GM19438 (cell line): ENCODE data around the gene PITPNM3.

Source experiments
- ATAC-seq: cut with Tn5 transposase; IDR thresholded peaks from one replicate; pipeline ENCODE4 v1.9.1; 2021; ENCODE audit warnings: low read depth; ENCODE audit not compliant: unreplicated experiment

The PITPNM3 gene

GRCh38 chr17:6465206-6466003 is 91.0 kb downstream of the PITPNM3 start:
- ATAC-seq = no peak

- ATAC-seq = no peak
Observed at GRCh38 chr17:6464446-6465041, 91.8 kb downstream of the PITPNM3 start.

GRCh38 chr17:6463616-6464445 is 92.5 kb downstream of the PITPNM3 start:
- no peak for ATAC-seq

GRCh38 chr17:6462692-6463091 is 93.7 kb downstream of the PITPNM3 start:
- ATAC-seq = no peak

GRCh38 chr17:6461792-6462524 is 94.4 kb downstream of the PITPNM3 start:
- ATAC-seq = no peak

GRCh38 chr17:6461246-6461645 is 95.1 kb downstream of the PITPNM3 start:
- ATAC-seq = no peak

- ATAC-seq = no peak
Observed at GRCh38 chr17:6460531-6461161, 95.7 kb downstream of the PITPNM3 start.

GRCh38 chr17:6458460-6458950 is 97.8 kb downstream of the PITPNM3 start:
- ATAC-seq = no peak

- ATAC-seq = no peak
Observed at GRCh38 chr17:6457688-6458459, 98.5 kb downstream of the PITPNM3 start.

- no peak for ATAC-seq
Observed at GRCh38 chr17:6456914-6457687, 99.3 kb downstream of the PITPNM3 start.

GRCh38 chr17:6456321-6456720 is 100.0 kb downstream of the PITPNM3 start:
- no peak for ATAC-seq

GRCh38 chr17:6455321-6455705 is 101.0 kb downstream of the PITPNM3 start:
- no peak for ATAC-seq

GRCh38 chr17:6454495-6455320 is 101.6 kb downstream of the PITPNM3 start:
- no peak for ATAC-seq

GRCh38 chr17:6453279-6454024 is 102.9 kb downstream of the PITPNM3 start:
- no peak for ATAC-seq

GRCh38 chr17:6452471-6453266 is 103.7 kb downstream of the PITPNM3 start:
- no peak for ATAC-seq
